ENCODE results near the gene LHX4.

The LHX4 gene

DNA sequence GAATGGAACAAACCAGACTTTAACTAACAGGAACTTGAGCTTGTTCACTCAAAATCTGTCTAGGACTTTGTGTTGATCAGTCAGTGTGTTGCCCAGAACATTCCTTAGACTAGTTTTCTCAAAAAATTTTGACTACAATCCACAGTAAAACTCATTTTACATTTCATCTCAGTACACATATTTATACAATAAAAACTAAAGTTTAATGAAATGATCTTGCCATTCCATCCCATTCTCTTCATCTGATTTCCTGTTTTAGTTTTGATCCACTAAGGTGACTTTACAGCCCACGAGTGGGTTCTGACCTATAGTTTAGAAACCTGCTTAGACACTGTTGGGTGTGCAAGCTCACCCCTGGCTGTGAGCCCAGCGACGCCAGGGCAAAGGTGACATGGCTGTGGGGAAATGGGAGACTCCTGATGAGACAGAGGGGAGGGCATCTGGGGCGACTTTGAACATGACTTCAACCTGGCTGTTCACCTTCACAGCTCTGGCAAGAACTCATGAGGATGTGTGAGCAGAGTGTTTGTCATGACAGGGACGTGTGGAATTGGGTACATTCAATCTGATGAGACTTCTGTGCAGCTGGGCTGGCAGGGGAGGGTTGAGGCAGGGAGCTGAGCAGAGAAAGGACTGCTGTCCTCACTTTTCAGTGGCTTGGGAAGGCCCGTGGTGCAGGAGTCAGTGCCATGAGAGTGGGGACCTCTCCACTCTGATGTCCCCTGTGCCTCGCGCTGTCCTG lies 40.6 kb downstream of the LHX4 start:
- TF ChIP-seq CTCF (IDR thresholded peaks at IDR 0.05; ENCODE audit: low read depth, low read length): no peak
- in situ Hi-C loops (cut with HindIII; ENCODE audit: low sequenced_read_pairs): no loop called here
- no peak for DNase-seq (ENCODE audit: low read depth, low spot score)
- H3K4me3 ChIP-seq (ENCODE audit: low read depth, low read length): no peak overlapping the region

DNA sequence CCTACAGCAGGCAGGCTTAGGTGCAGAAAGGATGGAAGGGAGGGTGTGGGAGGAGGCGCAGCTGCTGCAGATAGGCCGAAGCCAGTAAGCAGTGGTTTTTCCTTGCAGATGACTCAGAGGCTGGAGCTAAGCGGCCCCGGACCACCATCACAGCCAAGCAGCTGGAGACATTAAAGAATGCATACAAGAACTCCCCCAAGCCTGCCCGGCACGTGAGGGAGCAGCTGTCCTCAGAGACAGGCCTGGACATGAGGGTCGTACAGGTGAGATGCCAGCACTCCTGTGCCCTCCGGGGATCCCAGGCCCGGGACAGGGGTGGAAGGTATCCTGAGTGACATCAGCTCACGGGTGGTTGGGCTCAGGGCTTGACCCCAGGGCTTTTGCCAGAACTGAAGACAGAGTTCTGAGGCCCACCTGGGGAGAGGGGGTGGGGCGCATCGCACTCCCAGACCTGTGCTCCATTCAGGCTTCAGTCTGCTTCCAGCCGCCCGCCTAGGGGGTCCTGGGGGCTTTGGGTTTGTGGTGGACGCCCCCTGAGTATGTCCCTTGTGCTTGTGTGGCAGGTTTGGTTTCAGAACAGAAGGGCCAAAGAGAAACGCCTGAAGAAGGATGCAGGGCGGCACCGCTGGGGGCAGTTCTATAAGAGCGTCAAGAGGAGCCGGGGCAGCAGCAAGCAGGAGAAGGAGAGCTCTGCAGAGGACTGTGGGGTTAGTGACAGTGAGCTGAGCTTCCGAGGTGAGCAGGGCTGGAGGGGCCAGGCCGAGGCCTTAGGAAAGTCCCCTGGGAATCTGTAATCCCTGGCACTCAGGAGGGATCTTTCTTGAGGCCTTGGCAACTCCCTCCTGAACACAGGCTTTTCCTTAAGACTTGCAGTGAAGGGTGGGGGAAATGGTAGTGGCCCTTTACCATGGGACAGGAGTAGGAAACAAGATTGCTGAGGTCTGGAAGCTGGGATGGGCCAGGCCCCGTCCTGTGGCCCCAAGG lies 41.5 kb downstream of the LHX4 start:
- no peak for TF ChIP-seq CTCF (IDR thresholded peaks at IDR 0.05; ENCODE audit: low read depth, low read length)
- in situ Hi-C loops (cut with HindIII; ENCODE audit: low sequenced_read_pairs): no loop called here
- no peak overlapping the region for H3K4me3 ChIP-seq (ENCODE audit: low read depth, low read length)
- peak; percentile 73 for DNase-seq (ENCODE audit: low read depth, low spot score)

- TF ChIP-seq CTCF (IDR thresholded peaks at IDR 0.05; ENCODE audit: low read depth, low read length): no peak
- DNase-seq (ENCODE audit: low read depth, low spot score): no peak
- H3K4me3 ChIP-seq (ENCODE audit: low read depth, low read length): no peak overlapping the region
- in situ Hi-C loops (cut with HindIII; ENCODE audit: low sequenced_read_pairs): no loop called here
Observed at GRCh38 chr1:180272395-180272794, 42.3 kb downstream of the LHX4 start.

DNA sequence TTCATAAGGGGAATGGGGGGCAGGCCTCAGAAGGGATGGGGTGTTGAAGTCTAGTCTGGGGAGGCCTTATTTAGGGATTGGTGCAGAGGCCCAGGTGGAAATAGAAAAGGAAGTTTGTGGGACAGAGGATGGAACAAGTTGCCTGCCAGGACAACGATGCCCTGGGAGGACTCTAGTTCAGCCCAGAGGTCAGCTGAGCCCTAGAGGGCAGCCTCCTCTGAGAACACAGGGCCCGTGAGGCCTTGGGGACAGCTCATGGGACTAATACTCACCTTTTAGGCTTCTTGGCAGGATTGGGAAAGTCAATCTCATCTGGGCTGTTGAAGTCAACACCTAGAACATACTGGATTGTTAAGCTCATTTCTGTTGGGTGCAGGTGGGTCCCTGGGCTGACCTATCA lies 43.0 kb downstream of the LHX4 start:
- no peak overlapping the region for H3K4me3 ChIP-seq (ENCODE audit: low read depth, low read length)
- in situ Hi-C loops (cut with HindIII; ENCODE audit: low sequenced_read_pairs): no loop called here
- DNase-seq (ENCODE audit: low read depth, low spot score): no peak
- TF ChIP-seq CTCF (IDR thresholded peaks at IDR 0.05; ENCODE audit: low read depth, low read length): no peak

DNA sequence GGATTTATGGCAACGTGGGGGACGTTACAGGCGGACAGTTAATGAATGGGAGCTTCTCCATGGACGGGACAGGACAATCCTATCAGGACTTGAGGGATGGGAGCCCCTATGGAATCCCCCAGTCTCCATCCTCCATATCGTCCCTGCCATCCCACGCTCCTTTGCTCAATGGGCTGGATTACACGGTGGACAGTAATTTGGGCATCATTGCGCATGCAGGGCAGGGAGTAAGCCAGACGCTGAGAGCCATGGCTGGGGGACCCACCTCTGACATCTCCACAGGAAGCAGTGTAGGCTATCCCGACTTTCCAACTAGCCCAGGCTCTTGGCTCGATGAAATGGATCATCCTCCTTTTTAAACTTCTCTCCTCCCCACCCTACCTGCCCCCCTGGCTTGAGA lies 44.2 kb downstream of the LHX4 start:
- in situ Hi-C loops (cut with HindIII; ENCODE audit: low sequenced_read_pairs): no loop called here
- H3K4me3 ChIP-seq (ENCODE audit: low read depth, low read length): no peak overlapping the region
- no peak for TF ChIP-seq CTCF (IDR thresholded peaks at IDR 0.05; ENCODE audit: low read depth, low read length)
- no peak for DNase-seq (ENCODE audit: low read depth, low spot score)

GRCh38 chr1:180275726-180276125 lies 45.7 kb downstream of the LHX4 start:
- in situ Hi-C loops (cut with HindIII; ENCODE audit: low sequenced_read_pairs): no loop called here
- no peak for TF ChIP-seq CTCF (IDR thresholded peaks at IDR 0.05; ENCODE audit: low read depth, low read length)
- no peak for DNase-seq (ENCODE audit: low read depth, low spot score)

More at GRCh38 chr1:180275726-180276125, 45.7 kb downstream of the LHX4 start:
- no peak overlapping the region for H3K4me3 ChIP-seq (ENCODE audit: low read depth, low read length)
